ENCODE measurements around the gene PSTK. TPM values are rescaled to one million over a fixed set of nuclear protein-coding genes. Genes with fewer than 3 reads are reported as not detected.
A peak's percentile ranks its signal among the peaks of the same experiment; 100 is the strongest.

PSTK gene
- total and polyA plus RNA-seq, 9 of the 15 experiments (the other 6 are each of a cell fraction or from before 2014, with no cell fraction given), result 13.2 to 49.7 (median 18.9) TPM

DNA sequence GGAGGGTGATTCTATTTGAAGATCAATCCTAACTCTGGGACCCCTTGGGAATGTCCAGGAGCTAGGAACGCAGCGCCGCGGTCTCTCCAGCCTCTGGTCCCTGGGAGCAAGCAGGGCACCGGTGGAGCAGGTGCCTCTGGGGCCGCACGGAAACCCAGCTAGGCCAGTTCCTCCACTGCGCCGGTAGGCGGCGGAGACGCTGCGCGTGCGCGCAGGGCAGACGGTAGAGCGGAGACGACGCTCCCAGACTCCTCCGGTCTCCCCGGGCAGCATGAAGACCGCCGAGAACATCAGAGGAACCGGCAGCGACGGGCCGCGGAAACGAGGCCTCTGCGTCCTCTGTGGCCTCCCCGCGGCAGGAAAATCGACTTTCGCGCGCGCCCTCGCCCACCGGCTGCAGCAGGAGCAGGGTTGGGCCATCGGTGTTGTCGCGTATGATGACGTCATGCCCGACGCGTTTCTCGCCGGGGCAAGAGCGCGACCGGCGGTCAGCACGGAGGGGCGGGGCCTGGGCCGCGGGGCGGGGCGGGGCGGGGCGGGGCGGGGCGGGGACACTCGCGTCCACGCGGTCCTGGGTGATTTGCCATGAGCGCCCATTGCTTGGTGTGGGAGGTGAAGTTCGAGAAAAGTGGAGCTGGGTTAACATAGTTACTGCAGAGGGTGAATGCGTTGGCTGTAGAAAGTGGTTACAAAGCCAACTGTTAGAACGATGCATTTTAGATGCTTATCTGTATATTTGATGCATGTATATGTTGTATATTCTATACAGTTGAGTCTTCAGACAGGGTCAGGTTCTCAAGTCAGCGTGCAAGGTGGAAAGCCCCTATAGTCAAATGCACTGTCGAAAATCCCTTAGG, at the start of gene PSTK (continued):
- no peak for TF ChIP-seq DMBX1 (CRISPR knock-in tag; IDR thresholded peaks at IDR 0.05; ENCODE audit: borderline replicate concordance)
- TF ChIP-seq ZNF232 (CRISPR knock-in tag; IDR thresholded peaks at IDR 0.05), result peak; percentile 73; the same call in 1 of the 2 replicates
- TF ChIP-seq, protein P1, sequence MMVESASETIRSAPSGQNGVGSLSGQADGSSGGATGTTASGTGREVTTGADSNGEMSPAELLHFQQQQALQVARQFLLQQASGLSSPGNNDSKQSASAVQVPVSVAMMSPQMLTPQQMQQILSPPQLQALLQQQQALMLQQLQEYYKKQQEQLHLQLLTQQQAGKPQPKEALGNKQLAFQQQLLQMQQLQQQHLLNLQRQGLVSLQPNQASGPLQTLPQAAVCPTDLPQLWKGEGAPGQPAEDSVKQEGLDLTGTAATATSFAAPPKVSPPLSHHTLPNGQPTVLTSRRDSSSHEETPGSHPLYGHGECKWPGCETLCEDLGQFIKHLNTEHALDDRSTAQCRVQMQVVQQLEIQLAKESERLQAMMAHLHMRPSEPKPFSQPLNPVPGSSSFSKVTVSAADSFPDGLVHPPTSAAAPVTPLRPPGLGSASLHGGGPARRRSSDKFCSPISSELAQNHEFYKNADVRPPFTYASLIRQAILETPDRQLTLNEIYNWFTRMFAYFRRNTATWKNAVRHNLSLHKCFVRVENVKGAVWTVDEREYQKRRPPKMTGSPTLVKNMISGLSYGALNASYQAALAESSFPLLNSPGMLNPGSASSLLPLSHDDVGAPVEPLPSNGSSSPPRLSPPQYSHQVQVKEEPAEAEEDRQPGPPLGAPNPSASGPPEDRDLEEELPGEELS (CRISPR knock-in tag; IDR thresholded peaks at IDR 0.05; ENCODE audit: borderline replicate concordance), result no peak
- TF ChIP-seq, protein P2, sequence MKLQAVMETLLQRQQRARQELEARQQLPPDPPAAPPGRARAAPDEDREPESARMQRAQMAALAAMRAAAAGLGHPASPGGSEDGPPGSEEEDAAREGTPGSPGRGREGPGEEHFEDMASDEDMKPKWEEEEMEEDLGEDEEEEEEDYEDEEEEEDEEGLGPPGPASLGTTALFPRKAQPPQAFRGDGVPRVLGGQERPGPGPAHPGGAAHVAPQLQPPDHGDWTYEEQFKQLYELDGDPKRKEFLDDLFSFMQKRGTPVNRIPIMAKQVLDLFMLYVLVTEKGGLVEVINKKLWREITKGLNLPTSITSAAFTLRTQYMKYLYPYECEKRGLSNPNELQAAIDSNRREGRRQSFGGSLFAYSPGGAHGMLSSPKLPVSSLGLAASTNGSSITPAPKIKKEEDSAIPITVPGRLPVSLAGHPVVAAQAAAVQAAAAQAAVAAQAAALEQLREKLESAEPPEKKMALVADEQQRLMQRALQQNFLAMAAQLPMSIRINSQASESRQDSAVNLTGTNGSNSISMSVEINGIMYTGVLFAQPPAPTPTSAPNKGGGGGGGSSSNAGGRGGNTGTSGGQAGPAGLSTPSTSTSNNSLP (IDR thresholded peaks at IDR 0.05; ENCODE audit: borderline replicate concordance, low read depth, low read length), result no peak
- no peak for TF ChIP-seq SRSF9 (IDR thresholded peaks at IDR 0.05; ENCODE audit: borderline replicate concordance, low read depth, low read length)
- no peak for TF ChIP-seq THRAP3 (IDR thresholded peaks at IDR 0.05; ENCODE audit: borderline replicate concordance)
- TF ChIP-seq, protein P3, sequence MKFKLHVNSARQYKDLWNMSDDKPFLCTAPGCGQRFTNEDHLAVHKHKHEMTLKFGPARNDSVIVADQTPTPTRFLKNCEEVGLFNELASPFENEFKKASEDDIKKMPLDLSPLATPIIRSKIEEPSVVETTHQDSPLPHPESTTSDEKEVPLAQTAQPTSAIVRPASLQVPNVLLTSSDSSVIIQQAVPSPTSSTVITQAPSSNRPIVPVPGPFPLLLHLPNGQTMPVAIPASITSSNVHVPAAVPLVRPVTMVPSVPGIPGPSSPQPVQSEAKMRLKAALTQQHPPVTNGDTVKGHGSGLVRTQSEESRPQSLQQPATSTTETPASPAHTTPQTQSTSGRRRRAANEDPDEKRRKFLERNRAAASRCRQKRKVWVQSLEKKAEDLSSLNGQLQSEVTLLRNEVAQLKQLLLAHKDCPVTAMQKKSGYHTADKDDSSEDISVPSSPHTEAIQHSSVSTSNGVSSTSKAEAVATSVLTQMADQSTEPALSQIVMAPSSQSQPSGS (CRISPR knock-in tag; IDR thresholded peaks at IDR 0.05), result peak; percentile 85; the same call in 1 of the 2 replicates
- TF ChIP-seq, protein P4, sequence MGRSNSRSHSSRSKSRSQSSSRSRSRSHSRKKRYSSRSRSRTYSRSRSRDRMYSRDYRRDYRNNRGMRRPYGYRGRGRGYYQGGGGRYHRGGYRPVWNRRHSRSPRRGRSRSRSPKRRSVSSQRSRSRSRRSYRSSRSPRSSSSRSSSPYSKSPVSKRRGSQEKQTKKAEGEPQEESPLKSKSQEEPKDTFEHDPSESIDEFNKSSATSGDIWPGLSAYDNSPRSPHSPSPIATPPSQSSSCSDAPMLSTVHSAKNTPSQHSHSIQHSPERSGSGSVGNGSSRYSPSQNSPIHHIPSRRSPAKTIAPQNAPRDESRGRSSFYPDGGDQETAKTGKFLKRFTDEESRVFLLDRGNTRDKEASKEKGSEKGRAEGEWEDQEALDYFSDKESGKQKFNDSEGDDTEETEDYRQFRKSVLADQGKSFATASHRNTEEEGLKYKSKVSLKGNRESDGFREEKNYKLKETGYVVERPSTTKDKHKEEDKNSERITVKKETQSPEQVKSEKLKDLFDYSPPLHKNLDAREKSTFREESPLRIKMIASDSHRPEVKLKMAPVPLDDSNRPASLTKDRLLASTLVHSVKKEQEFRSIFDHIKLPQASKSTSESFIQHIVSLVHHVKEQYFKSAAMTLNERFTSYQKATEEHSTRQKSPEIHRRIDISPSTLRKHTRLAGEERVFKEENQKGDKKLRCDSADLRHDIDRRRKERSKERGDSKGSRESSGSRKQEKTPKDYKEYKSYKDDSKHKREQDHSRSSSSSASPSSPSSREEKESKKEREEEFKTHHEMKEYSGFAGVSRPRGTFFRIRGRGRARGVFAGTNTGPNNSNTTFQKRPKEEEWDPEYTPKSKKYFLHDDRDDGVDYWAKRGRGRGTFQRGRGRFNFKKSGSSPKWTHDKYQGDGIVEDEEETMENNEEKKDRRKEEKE (IDR thresholded peaks at IDR 0.05; ENCODE audit: borderline replicate concordance in 1 of 2, control insufficient read depth in 1 of 2, low read depth in 2 of 2, low read length in 1 of 2), result no peak
- TF ChIP-seq, protein P5, sequence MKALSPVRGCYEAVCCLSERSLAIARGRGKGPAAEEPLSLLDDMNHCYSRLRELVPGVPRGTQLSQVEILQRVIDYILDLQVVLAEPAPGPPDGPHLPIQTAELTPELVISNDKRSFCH (CRISPR knock-in tag; IDR thresholded peaks at IDR 0.05), result no peak
- TF ChIP-seq, protein P5 (tag; IDR thresholded peaks at IDR 0.05), result no peak
- TF ChIP-seq, protein P6, sequence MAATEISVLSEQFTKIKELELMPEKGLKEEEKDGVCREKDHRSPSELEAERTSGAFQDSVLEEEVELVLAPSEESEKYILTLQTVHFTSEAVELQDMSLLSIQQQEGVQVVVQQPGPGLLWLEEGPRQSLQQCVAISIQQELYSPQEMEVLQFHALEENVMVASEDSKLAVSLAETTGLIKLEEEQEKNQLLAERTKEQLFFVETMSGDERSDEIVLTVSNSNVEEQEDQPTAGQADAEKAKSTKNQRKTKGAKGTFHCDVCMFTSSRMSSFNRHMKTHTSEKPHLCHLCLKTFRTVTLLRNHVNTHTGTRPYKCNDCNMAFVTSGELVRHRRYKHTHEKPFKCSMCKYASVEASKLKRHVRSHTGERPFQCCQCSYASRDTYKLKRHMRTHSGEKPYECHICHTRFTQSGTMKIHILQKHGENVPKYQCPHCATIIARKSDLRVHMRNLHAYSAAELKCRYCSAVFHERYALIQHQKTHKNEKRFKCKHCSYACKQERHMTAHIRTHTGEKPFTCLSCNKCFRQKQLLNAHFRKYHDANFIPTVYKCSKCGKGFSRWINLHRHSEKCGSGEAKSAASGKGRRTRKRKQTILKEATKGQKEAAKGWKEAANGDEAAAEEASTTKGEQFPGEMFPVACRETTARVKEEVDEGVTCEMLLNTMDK (IDR thresholded peaks at IDR 0.05; ENCODE audit: borderline replicate concordance, insufficient read depth, low read depth, low read length, poor library complexity, severe bottlenecking), result peak; percentile 98
- no peak for TF ChIP-seq PHTF2 (CRISPR knock-in tag; IDR thresholded peaks at IDR 0.05)
- TF ChIP-seq ZNF24 (IDR thresholded peaks at IDR 0.05), result no peak
- TF ChIP-seq ZNF197 (CRISPR knock-in tag; IDR thresholded peaks at IDR 0.05; ENCODE audit: low read depth), result no peak

Data from K562 (cell line).